GM03348 (cell line): Measurements from ENCODE around the gene PTK7.
A peak's percentile ranks its signal among the peaks of the same experiment; 100 is the strongest.
"Not testable (repeated sequence)": the region's sequence is repeated elsewhere in the genome, so short reads cannot be mapped to it uniquely, and the experiment has no call there.

ENCODE experiments used
- DNase-seq: peaks from one replicate; pipeline ENCODE4 v3.0.0; 2012; ENCODE audit warnings: low spot score

The PTK7 gene

DNA sequence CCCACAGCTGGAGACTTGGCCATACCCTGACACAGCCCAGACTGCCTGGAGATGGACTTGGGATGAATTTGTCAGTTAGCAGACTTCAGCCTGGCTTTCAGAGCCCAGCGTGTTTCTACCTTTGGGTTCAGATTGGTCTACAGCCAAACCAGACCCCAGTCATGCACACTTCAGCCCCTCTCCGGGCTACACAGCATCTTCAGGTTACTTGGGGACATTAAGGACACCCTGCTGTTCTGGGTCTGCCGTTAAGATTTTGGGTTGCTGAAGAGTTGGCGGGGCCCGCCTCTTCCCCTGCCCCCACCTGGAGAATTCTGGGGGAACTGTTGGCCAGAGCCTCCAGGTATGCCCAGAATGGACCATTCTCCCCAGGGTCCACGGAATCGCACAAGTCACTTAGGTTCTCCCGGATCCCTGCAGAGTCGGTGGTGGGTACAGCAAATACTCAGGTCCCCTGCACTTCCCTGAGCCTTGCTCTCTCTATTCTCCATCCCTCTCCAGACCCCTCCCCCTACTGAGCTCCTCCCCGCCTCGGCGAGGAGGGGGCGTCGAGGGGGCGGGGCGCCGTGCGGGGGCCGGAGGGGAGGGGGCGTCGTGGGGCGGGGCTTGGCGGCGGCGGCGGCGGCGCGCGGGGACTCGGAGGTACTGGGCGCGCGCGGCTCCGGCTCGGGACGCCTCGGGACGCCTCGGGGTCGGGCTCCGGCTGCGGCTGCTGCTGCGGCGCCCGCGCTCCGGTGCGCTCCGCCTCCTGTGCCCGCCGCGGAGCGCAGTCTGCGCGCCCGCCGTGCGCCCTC lies at the start of gene PTK7:
Gene PTK7 (plus strand): TSS at position 645 of the 794 bp plus-strand sequence. CDS start 175 bp downstream, outside the sequence.
- peak; percentile 86 for DNase-seq

DNA sequence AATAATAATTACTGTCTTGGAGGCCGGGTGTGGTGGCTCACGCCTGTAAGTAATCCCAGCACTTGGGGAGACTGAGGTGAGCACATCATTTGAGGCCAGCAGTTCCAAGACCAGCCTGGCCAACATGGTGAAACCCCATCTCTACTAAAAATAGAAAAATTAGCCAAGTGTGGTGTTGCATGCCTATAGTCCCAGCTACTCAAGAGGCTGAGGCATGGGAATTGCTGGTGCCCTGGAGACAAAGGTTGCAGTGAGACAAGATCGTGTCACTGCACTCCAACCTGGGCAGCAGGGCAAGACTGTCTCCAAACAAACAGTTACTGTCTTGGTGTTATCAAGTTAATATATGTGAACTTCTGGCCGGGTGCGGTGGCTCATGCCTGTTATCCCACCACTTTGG lies 49.7 kb upstream of the PTK7 start:
- no peak for DNase-seq

DNA sequence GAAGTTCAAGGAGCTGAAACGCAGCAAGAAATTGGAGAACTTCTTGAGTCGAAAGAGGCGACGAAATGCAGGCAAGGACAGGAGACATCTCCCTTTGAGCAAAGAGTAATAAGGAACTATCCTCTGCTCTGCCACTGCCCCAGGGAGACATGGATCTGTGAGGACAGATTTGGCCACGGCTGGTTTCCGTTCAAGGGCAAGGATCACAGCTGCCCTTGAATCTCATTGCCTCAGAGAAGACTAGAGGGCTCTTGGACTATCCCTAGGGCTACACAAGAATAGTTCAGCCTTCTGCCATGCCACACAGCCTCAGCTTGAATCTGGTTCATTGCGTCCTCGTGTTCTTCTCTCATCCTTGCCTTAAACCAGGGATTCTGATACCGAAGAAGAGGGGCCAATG lies 47.0 kb upstream of the PTK7 start:
- DNase-seq, result no peak

DNA sequence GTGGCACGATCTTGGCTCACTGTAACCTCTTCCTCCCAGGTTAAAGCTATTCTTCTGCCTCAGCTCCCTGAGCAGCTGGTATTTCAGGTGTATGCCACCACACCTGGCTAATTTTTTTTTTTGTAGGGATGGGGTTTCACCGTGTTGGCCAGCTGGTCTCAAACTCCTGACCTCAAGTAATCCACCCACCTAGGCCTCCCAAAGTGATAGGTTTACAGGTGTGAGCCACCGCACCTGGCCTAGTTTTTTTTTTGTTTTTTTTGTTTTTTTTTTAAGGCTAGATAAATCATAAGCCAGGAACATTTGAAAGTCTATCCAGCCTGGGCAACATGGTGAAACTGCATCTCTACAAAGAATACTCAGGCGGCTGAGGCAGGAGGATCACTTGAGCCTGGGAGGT lies 43.8 kb upstream of the PTK7 start:
- DNase-seq, result no peak

DNA sequence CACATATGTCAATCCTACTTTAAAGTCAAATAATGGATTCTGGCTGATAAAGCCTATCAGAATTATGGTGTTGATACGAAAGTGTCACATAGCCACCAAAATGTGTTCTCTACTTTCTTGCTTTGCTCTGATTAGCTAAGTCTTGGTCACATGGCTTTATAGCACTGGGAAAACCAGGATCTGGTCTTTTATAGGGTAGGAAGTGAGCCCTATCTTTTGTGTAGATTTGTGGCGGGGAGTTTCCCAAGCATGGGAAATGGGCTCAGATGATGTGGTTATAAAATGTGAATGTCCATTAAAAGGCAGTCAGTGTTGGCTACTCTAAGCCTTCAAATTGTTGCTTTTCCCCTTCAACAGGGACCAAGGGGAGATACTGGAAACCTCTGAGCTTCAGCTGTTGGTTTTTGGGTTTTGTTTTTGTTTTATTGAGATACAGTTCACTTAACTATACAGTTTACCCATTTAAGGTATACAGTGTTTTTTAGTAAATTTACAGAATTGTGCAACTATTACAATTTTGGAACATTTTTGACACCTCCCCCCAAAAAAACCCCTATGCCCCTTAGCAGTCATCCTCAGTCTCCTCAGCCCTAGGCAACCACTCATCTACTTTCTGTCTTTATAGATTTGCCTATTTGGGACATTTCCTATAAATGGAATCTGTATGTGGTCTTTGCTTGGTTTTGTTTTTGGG lies 42.5 kb upstream of the PTK7 start:
- DNase-seq, result no peak

DNA sequence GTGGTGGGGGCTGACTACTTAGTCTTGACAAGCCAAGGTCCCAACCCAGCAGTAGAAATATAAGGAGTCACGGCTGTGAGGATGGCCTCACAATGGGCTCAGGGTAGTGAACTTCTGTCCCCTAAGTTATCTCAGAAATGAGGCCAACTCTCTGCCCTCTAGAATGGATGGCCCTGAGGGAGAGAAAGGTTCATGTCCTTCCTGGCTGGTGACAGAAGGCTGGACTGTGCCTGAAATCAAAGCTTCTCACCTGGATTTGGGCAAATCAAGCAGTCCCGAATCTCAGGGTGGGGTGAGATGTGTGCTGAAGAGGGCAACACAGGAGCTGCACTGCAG lies 42.0 kb upstream of the PTK7 start:
- DNase-seq, result no peak

DNA sequence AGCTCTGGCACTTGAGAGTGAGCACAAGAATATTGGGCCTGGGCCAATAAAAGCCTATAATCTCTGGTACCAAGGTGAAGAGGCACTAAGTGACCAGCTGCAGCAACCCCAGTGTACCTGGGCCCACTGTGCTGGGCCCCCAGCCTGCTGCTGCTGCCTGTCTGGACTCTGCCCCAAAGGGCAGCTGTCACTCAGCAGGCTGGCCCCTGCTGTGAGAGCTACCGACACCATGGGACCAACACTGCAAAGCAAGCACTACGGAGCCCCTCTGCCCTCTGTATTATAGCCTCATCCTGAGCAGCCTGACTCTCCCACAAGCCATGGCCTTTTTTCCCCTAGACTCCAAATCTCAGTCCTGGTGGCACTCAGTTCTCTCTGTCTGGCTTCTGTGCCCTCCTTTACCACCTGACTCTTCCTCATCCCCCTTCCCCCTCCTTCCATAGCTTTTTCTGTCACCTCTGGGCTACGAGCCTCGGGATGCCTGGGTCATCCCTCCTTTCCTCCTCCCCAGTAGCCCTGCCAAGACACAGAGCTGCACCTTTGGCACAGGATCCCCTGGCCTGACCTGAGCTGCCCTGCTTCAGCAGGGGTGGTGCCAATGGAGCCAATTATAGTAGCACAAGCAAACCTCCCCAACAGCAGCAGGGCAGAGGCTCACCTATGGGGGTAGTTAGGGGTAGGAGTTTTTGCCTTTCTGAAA lies 40.5 kb upstream of the PTK7 start:
- DNase-seq, result no peak

DNA sequence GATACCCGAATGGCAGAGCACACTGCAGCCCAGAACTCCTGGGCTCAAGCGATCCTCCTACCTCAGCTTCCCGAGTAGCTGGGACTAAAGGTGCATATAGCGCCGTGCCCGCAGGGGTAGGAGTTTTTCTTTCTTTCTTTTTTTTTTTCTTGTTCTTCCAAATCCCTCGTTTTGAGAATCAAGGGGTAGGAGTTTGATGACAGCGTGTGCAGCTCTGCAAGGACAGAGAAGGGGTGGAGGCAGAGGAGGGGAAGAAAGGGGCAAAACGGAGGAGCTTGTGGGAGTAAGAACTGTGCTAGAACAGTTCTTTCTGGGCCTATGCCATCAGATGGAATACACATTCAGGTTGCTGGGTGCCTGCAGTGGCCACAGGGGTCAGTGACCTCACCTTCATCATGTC lies 39.4 kb upstream of the PTK7 start:
- DNase-seq, result no peak

DNA sequence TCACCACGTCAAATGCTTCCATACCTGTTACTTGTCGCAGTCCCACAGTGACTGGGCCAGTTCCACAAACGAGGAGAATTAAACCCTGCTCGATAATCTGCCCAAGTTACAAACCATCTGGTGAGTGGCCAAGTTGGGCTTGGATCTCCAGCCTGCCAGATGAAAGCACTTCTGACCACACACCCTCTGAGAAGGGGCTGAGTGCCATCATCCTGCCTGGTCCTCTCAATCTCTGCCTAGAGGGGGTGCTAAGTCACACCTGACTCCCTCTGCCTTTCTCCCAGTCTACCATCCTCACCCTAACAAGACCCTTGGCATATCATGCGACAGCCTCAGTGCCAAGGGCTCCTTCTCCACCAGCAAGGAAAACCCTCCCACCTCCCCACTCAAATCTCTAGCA lies 38.9 kb upstream of the PTK7 start:
- no peak for DNase-seq

DNA sequence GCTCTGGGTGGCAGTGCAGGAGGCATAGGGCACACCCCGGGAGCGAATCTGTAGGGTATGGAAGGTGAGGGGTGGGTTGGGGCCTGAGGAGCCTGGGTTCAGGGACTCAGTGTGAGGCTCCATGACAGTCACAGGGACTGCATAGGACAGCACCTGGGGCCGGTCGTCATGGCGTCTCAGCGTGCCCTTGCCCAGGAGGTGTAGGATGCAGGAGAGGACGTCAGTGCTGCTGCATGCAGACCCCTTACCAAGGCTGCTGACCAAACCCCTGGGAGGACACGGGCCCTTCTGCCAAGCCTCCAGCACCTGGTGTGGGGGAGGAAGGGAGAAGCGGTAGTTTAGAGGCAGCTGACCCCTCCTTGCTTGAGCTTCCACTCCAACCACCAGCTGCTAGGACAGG lies 38.4 kb upstream of the PTK7 start:
- no peak for DNase-seq

DNA sequence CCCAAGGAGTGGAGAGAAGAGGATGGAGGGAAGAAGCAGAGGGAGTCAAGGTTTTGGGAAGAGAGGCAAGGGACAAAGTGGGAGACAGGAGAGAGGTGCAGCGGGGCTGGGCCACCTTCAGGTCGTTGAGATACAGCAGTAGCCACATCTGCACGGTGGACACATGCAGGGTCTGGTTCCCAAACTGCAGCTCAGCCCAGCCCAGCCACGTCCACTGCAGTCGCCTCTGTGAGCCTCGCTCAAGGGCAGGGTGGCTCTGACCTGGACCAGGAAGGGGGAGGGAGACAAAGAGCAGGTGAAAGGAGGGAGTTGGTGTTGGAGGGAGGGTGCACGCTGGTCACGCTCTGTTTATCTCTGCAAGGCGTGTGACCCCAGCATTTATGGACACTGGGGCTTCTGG lies 37.4 kb upstream of the PTK7 start:
- no peak for DNase-seq

DNA sequence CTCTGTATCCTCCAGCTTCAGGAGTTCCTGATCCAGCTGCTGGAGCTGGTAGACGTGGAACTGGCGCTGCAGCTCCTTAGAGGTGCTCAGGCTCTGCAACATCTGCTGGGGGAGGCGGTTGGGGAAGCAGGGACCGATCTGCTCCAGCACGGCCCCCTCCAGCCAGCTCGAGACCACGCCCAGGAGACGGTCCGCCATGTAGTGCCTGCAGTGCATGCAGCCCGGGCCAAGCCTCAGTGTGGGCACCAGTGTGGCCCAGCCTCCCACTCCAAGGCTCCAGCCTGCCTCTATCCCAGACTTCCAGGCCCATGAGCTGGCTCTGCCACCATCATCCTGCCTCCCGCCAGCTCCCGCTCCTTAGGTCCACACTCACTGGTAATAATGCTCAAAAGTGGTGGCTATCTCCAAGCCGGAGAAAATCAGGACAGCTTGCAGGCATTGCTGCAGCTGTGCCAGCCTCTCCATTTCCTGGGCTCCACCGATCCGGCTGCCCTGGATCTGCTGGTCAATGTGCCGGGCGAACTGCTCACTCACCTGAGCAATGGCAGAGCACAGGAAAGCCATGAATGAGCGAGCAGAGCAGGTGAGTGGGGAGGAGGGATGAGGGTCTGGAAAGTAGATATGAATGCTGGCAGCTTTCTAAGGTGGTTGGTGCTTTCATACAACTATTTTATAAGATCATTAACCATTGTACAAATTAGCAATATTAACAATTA lies 35.4 kb upstream of the PTK7 start:
- no peak for DNase-seq

DNA sequence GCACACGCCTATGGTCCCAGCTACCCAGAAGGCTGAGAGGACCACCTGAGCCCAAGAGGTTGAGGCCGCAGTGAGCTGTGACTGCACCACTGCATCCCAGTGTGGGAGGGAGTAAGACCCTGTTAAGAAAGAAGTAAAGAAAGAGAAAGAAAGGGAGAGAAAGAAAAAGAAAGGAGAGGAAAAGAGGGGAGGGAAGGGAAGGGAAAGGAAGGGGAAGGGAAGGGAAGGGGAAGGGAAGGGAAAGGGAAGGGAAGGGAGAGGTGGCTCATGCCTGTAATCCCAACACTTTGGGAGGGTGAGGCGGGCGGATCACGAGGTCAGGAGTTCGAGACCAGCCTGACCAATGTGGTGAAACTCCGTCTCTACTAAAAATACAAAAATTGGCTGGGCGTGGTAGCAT lies 34.6 kb upstream of the PTK7 start:
- not testable (repeated sequence) for DNase-seq

DNA sequence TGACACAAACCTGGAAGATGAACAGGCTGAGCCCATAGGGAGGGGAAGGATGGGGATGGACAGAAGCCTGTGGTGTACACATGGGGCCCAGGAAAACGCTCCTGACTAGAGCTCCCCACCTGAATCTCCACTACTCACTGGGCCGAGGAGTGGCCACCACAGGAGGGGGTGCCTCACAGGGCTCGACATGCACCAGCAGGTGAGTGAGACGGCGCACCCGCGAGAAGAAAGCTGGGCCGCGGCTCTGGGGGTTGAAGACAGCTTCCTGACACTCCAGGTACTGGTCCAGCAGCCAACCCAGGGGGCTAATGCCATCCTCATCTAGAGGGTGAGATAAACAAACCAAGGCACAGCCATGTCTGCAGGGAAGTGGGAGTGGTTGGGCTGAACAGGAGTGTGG lies 32.8 kb upstream of the PTK7 start:
- no peak for DNase-seq

DNA sequence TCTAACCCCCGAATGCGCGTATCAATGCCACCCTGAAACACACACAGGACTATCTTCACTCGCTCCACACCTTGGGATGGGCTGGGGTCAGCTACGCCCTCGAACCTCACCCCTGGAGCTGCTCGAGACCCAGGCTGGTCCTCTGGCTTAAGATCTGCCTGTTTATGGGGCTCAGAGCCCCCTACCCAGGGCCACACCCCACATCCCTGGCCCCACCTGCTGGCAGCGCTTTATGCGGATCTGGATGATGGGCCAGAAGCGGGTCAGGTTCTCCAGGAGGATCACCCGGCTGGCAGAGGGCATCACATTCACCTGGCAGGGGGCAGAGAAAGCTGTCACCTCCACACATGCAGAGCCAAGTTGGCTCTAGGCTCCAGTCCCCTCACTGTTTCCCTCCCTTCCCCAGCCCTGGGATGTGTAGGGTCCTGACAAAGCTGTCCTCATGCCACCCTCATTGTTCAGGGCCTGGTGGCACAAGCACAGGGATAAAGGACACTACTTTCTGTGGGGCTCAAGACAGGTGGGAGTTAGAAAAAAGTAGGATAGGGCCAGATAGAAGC lies 30.7 kb upstream of the PTK7 start:
- DNase-seq, result no peak

DNA sequence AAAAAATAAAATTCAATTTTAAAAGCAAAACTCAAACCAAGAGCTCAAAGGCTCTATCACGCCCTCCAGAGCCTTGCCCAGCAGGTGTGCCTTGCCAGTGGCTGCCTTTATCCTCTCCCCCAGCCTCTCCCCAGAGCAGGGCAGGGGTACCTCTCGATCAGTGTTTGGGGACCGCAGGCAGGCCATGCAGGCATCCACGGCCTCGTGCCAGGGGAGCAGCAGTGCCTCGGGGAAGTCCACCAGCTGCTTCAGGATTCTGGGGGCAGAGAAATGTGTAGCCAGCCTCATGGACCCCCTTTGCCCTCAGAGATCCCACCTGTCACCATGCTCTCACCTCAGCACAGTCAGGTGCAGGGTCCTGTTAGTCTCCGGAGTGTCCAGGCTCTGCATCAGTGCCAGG lies 28.1 kb upstream of the PTK7 start:
- DNase-seq, result no peak

DNA sequence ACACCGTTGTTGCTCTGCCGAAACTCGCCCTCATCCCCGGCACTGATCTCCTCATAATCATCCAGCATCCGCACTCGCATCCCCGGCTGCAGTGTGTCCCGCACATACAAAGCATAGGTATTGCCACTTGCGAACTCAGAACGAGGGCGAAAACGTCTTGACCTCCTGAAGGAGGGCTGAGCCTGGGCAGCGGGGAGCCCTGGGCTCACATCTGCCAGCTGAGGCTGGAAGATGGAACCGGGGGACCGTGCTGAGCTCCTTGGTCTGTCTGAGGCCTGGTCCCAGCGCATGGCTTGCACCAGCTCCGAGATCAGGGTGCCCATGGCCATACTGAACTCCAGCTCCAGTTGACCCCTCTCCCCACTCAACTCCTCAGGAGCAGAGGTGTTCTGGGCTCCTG lies 25.1 kb upstream of the PTK7 start:
- no peak for DNase-seq

DNA sequence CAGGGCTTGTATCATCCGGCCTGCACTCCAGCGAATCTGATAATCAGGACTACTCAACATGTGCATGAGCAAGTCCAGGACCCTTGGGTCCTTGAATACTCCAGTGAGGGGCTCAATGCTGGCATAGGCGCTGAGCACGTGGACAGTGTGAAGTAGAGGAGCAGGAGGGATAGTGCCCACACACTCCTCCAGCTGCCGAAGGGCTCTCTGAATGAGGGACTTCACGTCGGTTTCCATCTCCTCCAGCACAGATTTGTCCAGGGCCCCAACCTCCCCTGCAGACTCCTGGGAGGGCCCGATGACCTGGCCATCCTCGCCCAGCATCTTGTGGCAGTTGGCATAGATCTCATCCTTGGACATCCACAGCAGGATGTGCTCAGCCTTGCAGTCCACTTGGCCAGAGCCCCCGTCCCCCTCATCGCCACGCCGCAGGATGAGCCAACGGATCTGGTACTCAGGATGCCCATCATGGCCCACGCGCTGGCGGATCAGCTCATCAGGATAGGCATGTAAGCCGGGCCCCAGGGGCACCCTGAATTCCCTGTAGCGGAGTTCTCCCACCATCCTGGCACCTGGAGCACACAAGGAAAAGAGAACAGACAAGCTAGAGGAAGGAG lies 23.8 kb upstream of the PTK7 start:
- DNase-seq, result no peak

DNA sequence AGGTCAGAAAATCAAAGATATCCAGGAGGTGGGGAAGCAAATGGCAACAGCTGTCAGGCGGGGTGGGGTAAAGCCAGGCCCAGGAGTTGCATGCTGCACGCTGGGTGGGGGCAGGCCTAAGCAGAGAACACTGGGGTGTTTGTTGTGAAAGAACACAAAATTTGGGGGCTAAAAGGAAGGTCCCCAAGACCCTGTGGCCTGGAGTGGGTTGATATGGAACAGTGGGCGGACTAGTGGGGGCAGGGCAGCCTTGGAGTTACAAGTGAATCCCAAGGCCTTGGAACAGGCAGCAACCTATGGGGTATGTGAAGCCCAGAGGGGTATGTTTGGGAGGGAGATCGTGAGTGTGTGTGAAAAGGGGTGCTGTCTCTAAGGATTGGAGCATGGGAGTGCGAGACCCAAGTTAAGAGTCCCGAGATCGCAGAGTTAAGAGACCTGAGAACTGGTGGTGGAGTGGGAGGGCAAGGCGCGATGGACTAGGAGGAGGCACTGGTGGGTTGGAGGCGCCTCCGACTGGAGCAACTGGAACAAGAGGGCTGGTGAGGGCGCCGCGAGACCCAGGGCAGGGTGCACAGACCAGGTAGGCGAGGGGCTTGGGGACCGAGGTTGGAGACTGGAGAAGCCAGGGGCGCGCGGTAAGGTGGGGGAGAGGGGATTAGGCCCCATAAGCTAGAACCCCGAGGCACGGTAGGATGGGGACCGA lies 23.1 kb upstream of the PTK7 start:
- peak; percentile 53 for DNase-seq

DNA sequence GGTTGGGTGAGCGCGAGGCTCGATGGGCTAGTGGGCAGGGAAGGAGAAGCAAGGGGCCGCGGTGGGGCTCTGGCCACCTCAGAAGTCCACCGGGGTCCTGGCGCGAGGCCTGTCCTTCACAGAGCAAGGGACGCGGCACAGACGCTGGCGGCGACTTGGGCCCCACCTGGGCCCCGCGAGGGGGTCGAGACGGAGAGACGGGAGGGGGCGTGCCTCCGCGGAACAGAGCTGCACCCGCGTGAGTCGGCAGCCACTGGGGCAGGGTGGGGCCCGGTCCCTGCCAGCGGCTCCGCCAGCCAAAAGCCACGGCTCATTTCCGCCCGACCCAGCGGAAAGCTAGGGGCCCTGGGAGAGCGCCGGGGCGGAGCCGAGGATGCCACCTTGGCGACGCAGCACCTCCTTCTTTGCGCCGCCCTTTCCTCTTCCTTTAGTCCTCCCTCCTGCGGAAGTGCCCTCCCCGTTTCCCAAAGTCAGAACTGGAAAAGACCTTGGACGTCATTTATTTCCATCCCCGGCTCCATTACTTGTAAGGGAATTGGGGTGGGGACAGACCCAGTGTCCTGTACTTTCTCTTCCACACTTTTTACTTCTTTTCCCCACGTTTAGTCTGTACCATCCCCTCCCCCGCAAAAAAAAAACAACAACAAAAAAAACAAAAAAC lies 22.4 kb upstream of the PTK7 start, which contains the start of gene CUL7:
Gene CUL7 (minus strand): TSS at position 307 of the 661 bp plus-strand sequence. CDS start 1,063 bp downstream, outside the sequence.
- peak; percentile 99 for DNase-seq
